Coronary artery (tissue), 2 donors: Measurements from ENCODE around the gene DNER.

Source experiments
- DNase-seq: peaks from one replicate; pipeline ENCODE4 v3.0.0-alpha.2; 2017; ENCODE audit warnings: low spot score
- H3K27ac ChIP-seq, 2 donors: fragments of 200-600 bp; sonication (generic); one replicate each; pipeline ENCODE4 v1.5.1; 2016 to 2019
- H3K4me3 ChIP-seq: fragments of 200-600 bp; sonication (generic); 2 replicates; pipeline ENCODE4 v1.5.1; 2016; ENCODE audit warnings: mild to moderate bottlenecking, moderate library complexity
- TF ChIP-seq, protein P1 (sequence below): fragments of 200-600 bp; sonication (generic); IDR thresholded peaks from one replicate; pipeline ENCODE4 v1.5.1; 2019; ENCODE audit warnings: antibody characterized with exemption

The DNER gene

GRCh38 chr2:229403296-229403695 is 311.1 kb downstream of the DNER start:
- no peak for DNase-seq
- Histone ChIP-seq H3K4me3 (no peak overlapping the region), H3K27ac (no peak overlapping the region)
- TF ChIP-seq, protein P1, sequence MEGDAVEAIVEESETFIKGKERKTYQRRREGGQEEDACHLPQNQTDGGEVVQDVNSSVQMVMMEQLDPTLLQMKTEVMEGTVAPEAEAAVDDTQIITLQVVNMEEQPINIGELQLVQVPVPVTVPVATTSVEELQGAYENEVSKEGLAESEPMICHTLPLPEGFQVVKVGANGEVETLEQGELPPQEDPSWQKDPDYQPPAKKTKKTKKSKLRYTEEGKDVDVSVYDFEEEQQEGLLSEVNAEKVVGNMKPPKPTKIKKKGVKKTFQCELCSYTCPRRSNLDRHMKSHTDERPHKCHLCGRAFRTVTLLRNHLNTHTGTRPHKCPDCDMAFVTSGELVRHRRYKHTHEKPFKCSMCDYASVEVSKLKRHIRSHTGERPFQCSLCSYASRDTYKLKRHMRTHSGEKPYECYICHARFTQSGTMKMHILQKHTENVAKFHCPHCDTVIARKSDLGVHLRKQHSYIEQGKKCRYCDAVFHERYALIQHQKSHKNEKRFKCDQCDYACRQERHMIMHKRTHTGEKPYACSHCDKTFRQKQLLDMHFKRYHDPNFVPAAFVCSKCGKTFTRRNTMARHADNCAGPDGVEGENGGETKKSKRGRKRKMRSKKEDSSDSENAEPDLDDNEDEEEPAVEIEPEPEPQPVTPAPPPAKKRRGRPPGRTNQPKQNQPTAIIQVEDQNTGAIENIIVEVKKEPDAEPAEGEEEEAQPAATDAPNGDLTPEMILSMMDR = no peak

GRCh38 chr2:229401171-229401865 is 313.0 kb downstream of the DNER start:
- no peak for DNase-seq
- TF ChIP-seq, protein P1 = no peak
- H3K27ac ChIP-seq = no peak overlapping the region

DNA sequence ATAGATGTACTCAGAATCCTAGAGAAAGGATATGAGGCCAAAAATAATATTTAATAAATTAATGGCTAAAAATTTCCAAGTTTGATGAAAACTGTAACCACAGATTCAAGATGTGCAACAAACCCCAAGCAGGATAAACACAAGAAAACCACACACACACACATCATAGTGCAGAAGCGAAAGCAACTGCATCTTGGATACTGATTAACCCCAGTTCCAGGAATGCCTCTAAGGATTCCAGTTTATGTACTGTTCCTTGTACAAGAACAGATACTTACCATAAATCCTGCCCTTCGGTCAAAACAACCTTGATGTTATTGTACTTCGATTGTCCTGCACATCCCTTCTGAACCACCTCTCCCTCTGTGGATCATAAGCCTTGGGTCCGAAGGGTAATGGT is 320.4 kb downstream of the DNER start:
- H3K27ac ChIP-seq = no peak overlapping the region
- H3K4me3 ChIP-seq = no peak overlapping the region
- TF ChIP-seq, protein P1 = no peak
- DNase-seq = no peak

More at GRCh38 chr2:229401171-229401865, 313.0 kb downstream of the DNER start:
- H3K4me3 ChIP-seq = no peak overlapping the region

- no peak for DNase-seq
- H3K4me3 ChIP-seq = no peak overlapping the region
- TF ChIP-seq, protein P1 = no peak
- H3K27ac ChIP-seq = peak overlapping the region in 1 of 2 donors; percentile 73
These were observed 322.2 kb downstream of the DNER start for GRCh38 chr2:229392196-229392595.

DNA sequence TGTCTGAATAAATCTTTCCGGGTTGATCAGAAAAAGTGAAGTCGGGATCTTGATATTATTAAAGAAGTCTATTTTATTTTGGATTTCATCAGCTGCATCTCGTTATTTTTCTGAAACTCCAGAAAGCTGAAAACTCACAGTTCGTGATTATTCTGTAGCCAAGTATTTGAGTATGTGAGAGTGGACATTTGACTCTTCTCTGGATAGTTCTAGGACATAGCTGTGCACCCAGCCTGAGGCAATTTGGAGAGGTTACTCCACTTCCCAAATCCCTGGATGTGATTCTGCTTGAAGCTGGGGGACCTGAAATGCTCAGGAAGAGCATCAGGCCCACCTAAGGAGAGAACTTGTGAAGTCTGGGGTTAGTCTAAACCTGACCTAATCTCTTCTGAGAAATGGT is 325.6 kb downstream of the DNER start:
- H3K27ac ChIP-seq = peak overlapping the region in 1 of 2 donors; percentile 23
- TF ChIP-seq, protein P1 = no peak
- H3K4me3 ChIP-seq = no peak overlapping the region
- DNase-seq = no peak

- TF ChIP-seq, protein P1 = no peak
- peak overlapping the region; percentile 42 to 56 for H3K27ac ChIP-seq
- no peak overlapping the region for H3K4me3 ChIP-seq
- DNase-seq = no peak
These were observed 326.5 kb downstream of the DNER start for GRCh38 chr2:229387866-229388265.

DNA sequence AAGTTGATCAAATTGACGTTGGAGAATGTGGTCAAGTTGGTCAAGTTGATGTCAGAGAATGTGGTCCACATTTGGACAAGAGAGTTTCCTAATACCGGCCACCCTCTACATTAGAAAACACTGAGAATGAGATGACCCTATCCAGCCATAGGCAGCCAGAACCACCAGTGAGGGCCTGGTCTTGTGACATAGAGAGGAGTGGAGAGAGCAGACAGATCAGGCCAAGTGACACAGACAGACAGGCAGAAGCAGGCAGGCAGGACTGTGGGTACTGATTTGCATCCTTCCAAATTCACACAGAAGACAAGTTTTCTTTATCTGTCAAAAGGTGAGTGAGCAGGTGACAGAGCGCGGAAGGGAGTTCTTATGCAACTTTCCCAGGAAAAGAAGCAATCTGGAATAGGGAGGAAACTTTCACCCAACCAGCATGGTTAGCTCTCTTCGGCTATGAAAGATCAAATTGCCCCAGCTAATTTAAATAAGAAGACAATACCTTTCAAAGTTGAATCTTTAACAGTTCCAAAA is 334.2 kb downstream of the DNER start:
- TF ChIP-seq, protein P1 = no peak
- no peak for DNase-seq
- no peak overlapping the region for H3K4me3 ChIP-seq
- no peak overlapping the region for H3K27ac ChIP-seq
